Parathyroid adenoma (tissue), 2 donors: ENCODE measurements around the gene JMJD7.

Experiments used
- H2AFZ ChIP-seq: fragments of 300-600 bp; sonication (generic); one replicate; pipeline ENCODE4 v1.7.0; 2017; ENCODE audit warnings: antibody characterized with exemption, mild to moderate bottlenecking
- H3K27ac ChIP-seq: fragments of 300-600 bp; sonication (generic); one replicate; pipeline ENCODE4 v1.7.0; 2017
- H3K27me3 ChIP-seq: fragments of 300-600 bp; sonication (generic); one replicate; pipeline ENCODE4 v1.7.0; 2017; ENCODE audit warnings: low read length; ENCODE audit not compliant: control insufficient read depth, insufficient read depth
- H3K36me3 ChIP-seq: fragments of 300-600 bp; sonication (generic); one replicate; pipeline ENCODE4 v1.7.0; 2017; ENCODE audit warnings: low read length; ENCODE audit not compliant: control insufficient read depth, insufficient read depth
- H3K4me1 ChIP-seq: fragments of 300-600 bp; sonication (generic); one replicate; pipeline ENCODE4 v1.7.0; 2017; ENCODE audit warnings: control low read depth
- H3K4me2 ChIP-seq: fragments of 300-600 bp; sonication (generic); one replicate; pipeline ENCODE4 v1.7.0; 2017; ENCODE audit warnings: low read length
- H3K4me3 ChIP-seq: fragments of 300-600 bp; sonication (generic); one replicate; pipeline ENCODE4 v1.7.0; 2017; ENCODE audit warnings: low read depth, low read length
- H3K79me2 ChIP-seq: fragments of 300-600 bp; sonication (generic); one replicate; pipeline ENCODE4 v1.7.0; 2017; ENCODE audit warnings: control low read depth
- H3K9ac ChIP-seq: fragments of 300-600 bp; sonication (generic); one replicate; pipeline ENCODE4 v1.7.0; 2017; ENCODE audit warnings: mild to moderate bottlenecking
- H3K9me3 ChIP-seq: fragments of 300-600 bp; sonication (generic); one replicate; pipeline ENCODE4 v1.7.0; 2017; ENCODE audit warnings: low read length; ENCODE audit not compliant: control insufficient read depth
- TF ChIP-seq, protein P1 (sequence below): fragments of 300-600 bp; sonication (generic); IDR thresholded peaks from one replicate; pipeline ENCODE4 v1.7.0; 2017; ENCODE audit warnings: antibody characterized with exemption, mild to moderate bottlenecking
- donor health status: primary hyperparathyroidism.

JMJD7 gene

DNA sequence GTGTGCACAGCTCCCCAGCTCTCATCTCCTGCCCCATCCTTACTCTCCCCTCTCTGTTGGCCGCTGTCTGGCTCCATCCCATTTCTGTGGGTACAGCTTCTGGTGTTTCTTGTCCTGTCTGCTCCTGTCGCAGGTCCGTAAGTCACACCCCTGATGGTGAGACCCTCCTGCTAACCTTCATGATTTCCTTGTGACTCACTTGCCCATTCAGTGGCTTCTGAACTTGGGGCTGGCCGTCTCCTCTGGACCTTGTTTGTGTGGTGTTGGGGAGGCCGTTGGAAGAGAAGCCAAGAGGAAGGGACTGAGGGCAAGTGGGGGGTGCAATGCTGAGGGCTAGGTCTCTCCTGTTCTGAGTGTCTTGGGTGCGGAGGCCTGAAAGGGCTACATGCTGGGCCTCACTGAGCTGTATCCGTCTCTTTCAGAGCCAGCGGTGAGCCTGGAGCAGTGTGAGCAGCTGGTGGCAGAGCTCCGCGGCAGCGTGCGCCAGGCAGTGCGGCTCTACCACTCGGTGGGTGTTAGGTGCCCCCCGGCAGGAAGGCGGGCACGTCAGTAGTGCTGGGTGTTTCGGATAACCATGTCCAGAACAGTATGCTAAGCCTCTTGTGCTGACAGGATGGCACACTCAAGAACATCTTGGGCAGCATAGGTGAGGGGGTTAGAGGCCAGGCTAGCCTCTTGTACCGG is 3.7 kb upstream of the JMJD7 start:
- H3K9me3 ChIP-seq, result no peaks in the 10 kb centered on the region
- no peak overlapping the region for H3K9ac ChIP-seq
- TF ChIP-seq, protein P1, sequence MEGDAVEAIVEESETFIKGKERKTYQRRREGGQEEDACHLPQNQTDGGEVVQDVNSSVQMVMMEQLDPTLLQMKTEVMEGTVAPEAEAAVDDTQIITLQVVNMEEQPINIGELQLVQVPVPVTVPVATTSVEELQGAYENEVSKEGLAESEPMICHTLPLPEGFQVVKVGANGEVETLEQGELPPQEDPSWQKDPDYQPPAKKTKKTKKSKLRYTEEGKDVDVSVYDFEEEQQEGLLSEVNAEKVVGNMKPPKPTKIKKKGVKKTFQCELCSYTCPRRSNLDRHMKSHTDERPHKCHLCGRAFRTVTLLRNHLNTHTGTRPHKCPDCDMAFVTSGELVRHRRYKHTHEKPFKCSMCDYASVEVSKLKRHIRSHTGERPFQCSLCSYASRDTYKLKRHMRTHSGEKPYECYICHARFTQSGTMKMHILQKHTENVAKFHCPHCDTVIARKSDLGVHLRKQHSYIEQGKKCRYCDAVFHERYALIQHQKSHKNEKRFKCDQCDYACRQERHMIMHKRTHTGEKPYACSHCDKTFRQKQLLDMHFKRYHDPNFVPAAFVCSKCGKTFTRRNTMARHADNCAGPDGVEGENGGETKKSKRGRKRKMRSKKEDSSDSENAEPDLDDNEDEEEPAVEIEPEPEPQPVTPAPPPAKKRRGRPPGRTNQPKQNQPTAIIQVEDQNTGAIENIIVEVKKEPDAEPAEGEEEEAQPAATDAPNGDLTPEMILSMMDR, result no peak
- H3K27me3 ChIP-seq, result no peaks in the 10 kb centered on the region
- H2AFZ ChIP-seq, result no peak overlapping the region
- H3K79me2 ChIP-seq, result no peaks in the 10 kb centered on the region
- no peak overlapping the region for H3K4me3 ChIP-seq
- H3K36me3 ChIP-seq, result no peaks in the 10 kb centered on the region
- H3K4me2 ChIP-seq, result no peak overlapping the region
- no peak overlapping the region for H3K27ac ChIP-seq
- no peaks in the 10 kb centered on the region for H3K4me1 ChIP-seq

DNA sequence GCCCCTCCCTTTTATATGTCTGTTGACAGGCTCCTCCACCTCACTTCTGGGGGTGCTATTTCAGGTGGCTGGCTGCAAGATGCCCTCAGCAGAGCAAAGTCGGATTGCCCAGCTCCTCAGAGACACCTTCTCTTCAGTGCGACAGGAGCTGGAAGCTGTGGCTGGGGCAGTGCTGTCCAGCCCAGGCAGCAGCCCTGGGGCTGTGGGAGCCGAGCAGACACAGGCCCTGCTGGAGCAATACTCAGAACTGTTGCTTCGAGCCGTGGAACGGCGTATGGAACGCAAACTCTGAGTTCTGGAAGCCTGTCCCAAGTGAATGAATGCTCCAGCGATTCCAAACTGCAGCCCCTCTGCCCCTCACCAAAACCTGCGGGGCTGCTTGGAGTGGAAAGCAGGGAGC is 2.7 kb upstream of the JMJD7 start:
- no peaks in the 10 kb centered on the region for H3K36me3 ChIP-seq

DNA sequence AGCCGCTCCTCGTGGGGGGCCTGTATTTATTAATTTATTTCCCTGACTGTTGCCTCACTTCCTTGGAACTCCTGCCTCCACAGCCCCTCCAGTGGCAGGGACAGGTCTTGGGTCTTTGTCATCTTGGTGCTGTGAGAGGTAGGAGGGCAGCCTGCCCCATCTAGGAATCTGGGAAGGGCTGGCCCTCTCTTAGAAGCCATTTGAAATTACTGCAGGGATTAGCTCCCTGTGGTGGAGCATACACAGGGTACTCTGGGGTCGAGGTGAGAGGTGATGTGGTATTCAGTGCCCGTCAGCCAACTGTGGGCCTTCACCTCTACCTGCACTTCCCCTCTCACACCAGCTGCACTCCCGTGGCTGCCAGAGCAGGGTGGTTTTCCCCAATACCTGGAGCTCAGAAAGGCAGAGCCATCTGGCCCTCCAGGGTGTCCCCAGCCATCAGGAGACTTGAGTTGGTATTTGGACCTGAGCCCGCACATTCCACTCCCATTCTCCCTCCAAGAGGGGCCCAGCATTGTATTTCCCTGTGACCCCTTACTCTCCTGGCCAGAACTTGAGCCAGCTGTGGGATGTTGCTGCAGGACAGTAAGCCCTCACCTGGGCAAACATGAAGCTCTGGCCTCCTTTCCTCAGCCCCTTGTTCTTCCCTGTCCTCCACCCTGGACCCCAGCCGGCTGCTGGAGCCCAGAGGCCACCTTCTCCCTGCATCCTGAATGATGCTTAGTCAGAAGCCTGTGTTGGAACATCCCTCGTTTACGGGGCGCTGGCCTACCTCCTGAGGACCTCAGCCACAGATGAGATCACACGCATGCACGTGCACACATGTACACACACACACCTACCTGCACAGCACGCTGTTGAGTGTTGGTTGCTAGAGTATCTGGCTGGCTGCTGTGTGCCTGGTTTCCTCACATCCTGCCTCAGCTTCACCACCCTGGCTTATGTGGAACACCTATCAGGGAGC is 2.0 kb upstream of the JMJD7 start:
- Histone ChIP-seq H3K27me3 (no peaks in the 10 kb centered on the region), H3K9ac (no peak overlapping the region), H3K4me1 (no peaks in the 10 kb centered on the region), H3K9me3 (no peaks in the 10 kb centered on the region), H3K36me3 (no peaks in the 10 kb centered on the region), H2AFZ (no peak overlapping the region), H3K4me3 (no peak overlapping the region), H3K4me2 (no peak overlapping the region), H3K79me2 (no peaks in the 10 kb centered on the region), H3K27ac (no peak overlapping the region)
- TF ChIP-seq, protein P1, result no peak

More for the DNA sequence above, 2.7 kb upstream of the JMJD7 start:
- Histone ChIP-seq H2AFZ (no peak overlapping the region), H3K4me2 (no peak overlapping the region), H3K4me1 (no peaks in the 10 kb centered on the region), H3K27ac (no peak overlapping the region), H3K4me3 (no peak overlapping the region), H3K79me2 (no peaks in the 10 kb centered on the region), H3K9ac (no peak overlapping the region), H3K9me3 (no peaks in the 10 kb centered on the region), H3K27me3 (no peaks in the 10 kb centered on the region)
- TF ChIP-seq, protein P1, result no peak

DNA sequence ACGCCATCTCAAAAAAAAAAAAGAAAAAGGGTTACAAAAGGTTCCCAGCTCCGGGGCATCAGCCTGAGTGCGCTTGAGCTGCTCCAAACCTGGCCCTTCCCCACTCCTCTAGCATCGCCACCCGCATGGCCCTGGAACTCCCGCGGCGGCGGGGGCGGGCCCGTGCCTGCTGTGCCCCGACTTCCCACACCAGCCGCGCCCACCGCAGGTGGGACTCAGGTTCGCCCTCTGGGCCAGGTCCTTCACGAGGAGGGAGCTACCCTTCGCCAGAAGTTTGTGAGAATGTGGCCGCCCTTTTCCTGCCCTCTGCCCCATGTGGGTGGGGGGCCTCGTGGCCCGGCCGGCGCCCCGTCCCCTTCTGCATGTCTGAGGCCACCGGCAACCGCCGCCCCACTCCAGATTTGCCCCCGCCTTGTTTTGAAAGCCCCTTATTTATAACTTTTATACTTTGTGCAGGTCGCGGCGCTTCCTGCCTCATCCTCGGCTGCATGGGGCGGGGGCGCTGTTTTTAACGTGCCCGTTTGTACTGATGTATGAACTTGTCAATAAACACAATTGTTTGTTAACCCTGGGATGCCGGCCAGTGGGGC is 507 bp upstream of the JMJD7 start:
- Histone ChIP-seq H3K36me3 (no peaks in the 10 kb centered on the region), H3K79me2 (no peaks in the 10 kb centered on the region), H3K9ac (no peak overlapping the region), H3K9me3 (no peaks in the 10 kb centered on the region), H3K27ac (no peak overlapping the region), H3K4me1 (no peaks in the 10 kb centered on the region), H3K27me3 (no peaks in the 10 kb centered on the region), H2AFZ (peak overlapping the region; percentile 70), H3K4me2 (peak overlapping the region; percentile 93), H3K4me3 (peak overlapping the region; percentile 83)
- TF ChIP-seq, protein P1, result no peak
